ENCODE measurements around the gene SRXN1. TPM values are rescaled to one million over a fixed set of nuclear protein-coding genes. Genes with fewer than 3 reads are reported as not detected.

SRXN1 gene
- polyA plus RNA-seq, 2 of the 4 experiments (the other 2 are of a cell fraction), result 183 to 262 TPM

GRCh38 chr20:623021-623420 lies 30.0 kb downstream of the SRXN1 start:
- no peak for TF ChIP-seq EP300 (IDR thresholded peaks at IDR 0.05)
- TF ChIP-seq, protein P1, sequence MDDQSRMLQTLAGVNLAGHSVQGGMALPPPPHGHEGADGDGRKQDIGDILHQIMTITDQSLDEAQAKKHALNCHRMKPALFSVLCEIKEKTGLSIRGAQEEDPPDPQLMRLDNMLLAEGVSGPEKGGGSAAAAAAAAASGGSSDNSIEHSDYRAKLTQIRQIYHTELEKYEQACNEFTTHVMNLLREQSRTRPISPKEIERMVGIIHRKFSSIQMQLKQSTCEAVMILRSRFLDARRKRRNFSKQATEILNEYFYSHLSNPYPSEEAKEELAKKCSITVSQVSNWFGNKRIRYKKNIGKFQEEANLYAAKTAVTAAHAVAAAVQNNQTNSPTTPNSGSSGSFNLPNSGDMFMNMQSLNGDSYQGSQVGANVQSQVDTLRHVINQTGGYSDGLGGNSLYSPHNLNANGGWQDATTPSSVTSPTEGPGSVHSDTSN (IDR thresholded peaks at IDR 0.05), result no peak
- TF ChIP-seq PHF8 (IDR thresholded peaks at IDR 0.05; ENCODE audit: borderline replicate concordance, low read depth), result no peak
- no peak for TF ChIP-seq CBX8 (IDR thresholded peaks at IDR 0.05)
- no peak for TF ChIP-seq SMC3 (IDR thresholded peaks at IDR 0.05)
- TF ChIP-seq POLR2A (IDR thresholded peaks at IDR 0.05; ENCODE audit: low read length), result no peak
- FAIRE-seq, result no peak
- no peak for DNase-seq (ENCODE audit: low read depth in 1 of 2, low spot score in 1 of 2)
- Histone ChIP-seq H3K27ac (no peak overlapping the region), H3K4me3 (no peak overlapping the region), H3K4me2 (no peak overlapping the region), H3K9me3 (peaks cover 6% of the 10 kb centered on the region), H3K4me1 (no peaks in the 10 kb centered on the region)
- WGBS (ENCODE audit: missing lambda C conversion rate), result 28% methylated on average over 4 of the region's 4 CpGs
- ATAC-seq, result peak in 1 of 2 experiments; percentile 14; a peak in 2 of 6 replicates
- CTCF ChIA-PET, result interaction anchor here (0.5 to 3.2 kb wide), 8 partner anchors 10 to 62 kb away, joined by 3 to 15 read pairs (median 4); partner anchors contain the start of gene SRXN1
- POLR2A ChIA-PET, result no interaction called here

DNA sequence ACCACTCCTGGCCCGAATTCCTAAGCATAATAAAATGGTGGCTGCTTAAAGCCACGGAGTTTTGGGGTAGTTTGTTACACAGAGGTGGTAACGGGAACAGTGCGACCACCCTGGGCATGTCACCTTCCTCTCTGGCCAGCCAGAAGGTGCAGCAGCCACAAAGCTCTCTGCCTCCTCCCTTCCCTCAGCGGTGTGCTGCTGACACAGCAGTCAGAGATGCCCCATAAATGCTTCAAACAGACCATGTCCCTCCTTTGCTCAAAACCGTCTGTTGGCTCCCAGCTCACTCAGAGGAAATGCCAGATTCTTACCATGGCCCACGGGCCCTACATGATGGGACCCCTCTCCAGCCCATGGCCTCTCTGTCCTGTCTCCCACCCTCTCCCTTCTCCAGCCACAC lies 30.8 kb downstream of the SRXN1 start:
- no peaks in the 10 kb centered on the region for H3K4me1 ChIP-seq
- no peak for FAIRE-seq
- TF ChIP-seq TFCP2L1 (CRISPR knock-in tag; IDR thresholded peaks at IDR 0.05) (no peak), NFE2L2 (conservative IDR thresholded peaks at IDR 0.05; ENCODE audit: low read length) (no peak), KDM1A (IDR thresholded peaks at IDR 0.05; ENCODE audit: low read depth) (no peak), EP300 (IDR thresholded peaks at IDR 0.05) (no peak), HES2 (IDR thresholded peaks at IDR 0.05) (no peak), FOSB (CRISPR knock-in tag; IDR thresholded peaks at IDR 0.05) (no peak), HOXB13 (CRISPR knock-in tag; IDR thresholded peaks at IDR 0.05; ENCODE audit: low read depth) (no peak), ZC3H11A (IDR thresholded peaks at IDR 0.05) (no peak), CHD4 (IDR thresholded peaks at IDR 0.05; ENCODE audit: borderline replicate concordance) (no peak), EHF (CRISPR knock-in tag; IDR thresholded peaks at IDR 0.05) (no peak), CHD2 (IDR thresholded peaks at IDR 0.05; ENCODE audit: low read length, partially characterized antibody) (no peak), TP53 (CRISPR knock-in tag; IDR thresholded peaks at IDR 0.05) (no peak)
- H3K4me3 ChIP-seq, result no peak overlapping the region
- CTCF ChIA-PET, result interaction anchor here (1.3 to 3.2 kb wide), 2 partner anchors 23 to 45 kb away, joined by 4 to 15 read pairs; no protein-coding TSS in a partner anchor
- no peak for DNase-seq (ENCODE audit: low read depth in 1 of 2, low spot score in 1 of 2)
- 48% methylated on average over 7 of the region's 7 CpGs for WGBS (ENCODE audit: missing lambda C conversion rate)
- H3K9me3 ChIP-seq, result peaks cover 11% of the 10 kb centered on the region
- POLR2A ChIA-PET, result no interaction called here
- peak in 1 of 2 experiments; percentile 37; a peak in 2 of 6 replicates for ATAC-seq
- H3K27ac ChIP-seq, result no peak overlapping the region
- no peak overlapping the region for H3K4me2 ChIP-seq

GRCh38 chr20:621125-621756 lies 31.8 kb downstream of the SRXN1 start:
- FAIRE-seq (no peak), DNase-seq (ENCODE audit: low read depth in 1 of 2, low spot score in 1 of 2) (no peak), ATAC-seq (peak; percentile 23 to 42; a peak in 3 of 6 replicates)
- no peak for TF ChIP-seq TP53 (CRISPR knock-in tag; IDR thresholded peaks at IDR 0.05)
- TF ChIP-seq CBX2 (IDR thresholded peaks at IDR 0.05; ENCODE audit: borderline replicate concordance, low read depth), result no peak
- no peak for TF ChIP-seq HDAC2 (IDR thresholded peaks at IDR 0.05)
- TF ChIP-seq SREBF2 (IDR thresholded peaks at IDR 0.05), result no peak
- CTCF ChIA-PET, result interaction anchor here (1.1 to 5.2 kb wide), 3 partner anchors 24 to 118 kb away, joined by 4 to 43 read pairs (median 4); no protein-coding TSS in a partner anchor
- Histone ChIP-seq H3K4me1 (no peaks in the 10 kb centered on the region), H3K4me3 (no peak overlapping the region), H3K4me2 (no peak overlapping the region), H3K27ac (no peak overlapping the region), H3K9me3 (peaks cover 13% of the 10 kb centered on the region)
- POLR2A ChIA-PET, result no interaction called here
- 39% methylated on average over 5 of the region's 5 CpGs for WGBS (ENCODE audit: missing lambda C conversion rate)

DNA sequence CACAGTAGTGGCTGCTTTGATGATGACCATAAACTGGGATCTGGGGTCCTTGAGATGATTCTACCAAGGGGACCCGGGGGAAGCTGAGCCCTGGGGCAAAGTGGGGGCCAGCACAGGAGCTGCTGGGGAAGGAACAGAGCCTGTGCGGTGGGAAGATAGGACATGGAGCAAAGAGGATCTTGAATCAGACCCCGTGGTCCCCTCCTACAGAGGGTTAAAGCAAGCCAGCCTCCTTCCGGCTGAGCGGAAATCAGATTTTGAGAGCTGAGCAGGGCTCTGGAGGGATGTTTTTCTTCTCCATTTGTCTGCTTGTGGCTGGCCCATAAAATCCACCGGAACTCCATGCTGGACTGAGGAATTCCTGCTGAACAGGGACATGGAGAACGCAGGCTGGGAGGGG lies 32.8 kb downstream of the SRXN1 start:
- WGBS (ENCODE audit: missing lambda C conversion rate), result 51% methylated on average over 6 of the region's 7 CpGs
- H3K4me1 ChIP-seq, result no peaks in the 10 kb centered on the region
- DNase-seq (ENCODE audit: low read depth in 1 of 2, low spot score in 1 of 2) (no peak), FAIRE-seq (no peak), ATAC-seq (no peak)
- H3K4me3 ChIP-seq, result no peak overlapping the region
- no peak overlapping the region for H3K27ac ChIP-seq
- H3K4me2 ChIP-seq, result no peak overlapping the region
- ChIA-PET POLR2A (interaction anchor here (0.6 kb wide), 1 partner anchor 67 kb away, joined by 12 read pairs; no protein-coding TSS in a partner anchor), CTCF (interaction anchor here (0.5 to 5.2 kb wide), 4 partner anchors 19 to 119 kb away, joined by 4 to 43 read pairs (median 5); no protein-coding TSS in a partner anchor)
- peaks cover 13% of the 10 kb centered on the region for H3K9me3 ChIP-seq
- TF ChIP-seq NPAS2 (CRISPR knock-in tag; IDR thresholded peaks at IDR 0.05; ENCODE audit: borderline replicate concordance) (no peak), CBX8 (IDR thresholded peaks at IDR 0.05) (no peak), TP53 (CRISPR knock-in tag; IDR thresholded peaks at IDR 0.05) (no peak), RNF2 (IDR thresholded peaks at IDR 0.05; ENCODE audit: borderline replicate concordance, low read depth) (no peak), HES2 (IDR thresholded peaks at IDR 0.05) (no peak), KDM5A (IDR thresholded peaks at IDR 0.05) (no peak), ESRRA (IDR thresholded peaks at IDR 0.05; ENCODE audit: borderline replicate concordance, low read length) (no peak), RCOR1 (IDR thresholded peaks at IDR 0.05; ENCODE audit: low read depth, low read length) (no peak), JUNB (IDR thresholded peaks at IDR 0.05) (no peak)
- TF ChIP-seq, protein P2, sequence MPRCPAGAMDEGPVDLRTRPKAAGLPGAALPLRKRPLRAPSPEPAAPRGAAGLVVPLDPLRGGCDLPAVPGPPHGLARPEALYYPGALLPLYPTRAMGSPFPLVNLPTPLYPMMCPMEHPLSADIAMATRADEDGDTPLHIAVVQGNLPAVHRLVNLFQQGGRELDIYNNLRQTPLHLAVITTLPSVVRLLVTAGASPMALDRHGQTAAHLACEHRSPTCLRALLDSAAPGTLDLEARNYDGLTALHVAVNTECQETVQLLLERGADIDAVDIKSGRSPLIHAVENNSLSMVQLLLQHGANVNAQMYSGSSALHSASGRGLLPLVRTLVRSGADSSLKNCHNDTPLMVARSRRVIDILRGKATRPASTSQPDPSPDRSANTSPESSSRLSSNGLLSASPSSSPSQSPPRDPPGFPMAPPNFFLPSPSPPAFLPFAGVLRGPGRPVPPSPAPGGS (IDR thresholded peaks at IDR 0.05), result no peak

Data from A549 (cell line).